Smooth muscle cell (in vitro differentiated cells): ENCODE measurements around the gene ERP27. TPM values are rescaled to one million over a fixed set of nuclear protein-coding genes. Genes with fewer than 3 reads are reported as not detected.

Experiments used
- DNase-seq: peaks from one replicate; lab custom pipeline; 2025; ENCODE audit not compliant: unreplicated experiment; lab: John Stamatoyannopoulos, UW
- H2AFZ ChIP-seq: fragments of 200-600 bp; sonication (generic); 2 replicates; pipeline ENCODE4 v1.6.0; 2016; ENCODE audit warnings: antibody characterized with exemption, low read depth, mild to moderate bottlenecking
- H3F3A ChIP-seq: fragments of 200-600 bp; sonication (generic); 2 replicates; pipeline ENCODE4 v1.6.0; 2017; ENCODE audit warnings: antibody characterized with exemption, low read depth
- H3K27ac ChIP-seq: fragments of 200-600 bp; sonication (generic); 2 replicates; pipeline ENCODE4 v1.5.1; 2016; ENCODE audit warnings: low read depth, mild to moderate bottlenecking
- H3K27me3 ChIP-seq: fragments of 200-600 bp; sonication (generic); 2 replicates; pipeline ENCODE4 v1.6.1; 2016; ENCODE audit warnings: low read depth, mild to moderate bottlenecking
- H3K36me3 ChIP-seq: fragments of 200-600 bp; sonication (generic); 2 replicates; pipeline ENCODE4 v1.5.1; 2016; ENCODE audit warnings: low read depth
- H3K4me1 ChIP-seq: fragments of 200-600 bp; sonication (generic); 2 replicates; pipeline ENCODE4 v1.5.1; 2016; ENCODE audit warnings: low read depth
- H3K4me2 ChIP-seq: fragments of 200-600 bp; sonication (generic); 2 replicates; pipeline ENCODE4 v1.6.0; 2016; ENCODE audit warnings: mild to moderate bottlenecking
- H3K4me3 ChIP-seq: fragments of 200-600 bp; sonication (generic); 2 replicates; pipeline ENCODE4 v1.5.1; 2016; ENCODE audit warnings: mild to moderate bottlenecking
- H3K79me2 ChIP-seq: fragments of 200-600 bp; sonication (generic); 2 replicates; pipeline ENCODE4 v1.6.0; 2016; ENCODE audit warnings: low read depth, mild to moderate bottlenecking
- H3K9ac ChIP-seq: fragments of 200-600 bp; sonication (generic); 2 replicates; pipeline ENCODE4 v1.6.0; 2016; ENCODE audit warnings: low read depth
- H3K9me3 ChIP-seq: fragments of 200-600 bp; sonication (generic); replicated peaks from 2 replicates; pipeline ENCODE4 v1.5.1; 2016; ENCODE audit warnings: low read depth
- H4K20me1 ChIP-seq: fragments of 200-600 bp; sonication (generic); 2 replicates; pipeline ENCODE4 v1.6.0; 2016; ENCODE audit warnings: low read depth
- CTCF ChIP-seq: fragments of 200-600 bp; sonication (generic); IDR thresholded peaks from 2 replicates; pipeline ENCODE4 v1.5.1; 2017; ENCODE audit warnings: borderline replicate concordance, mild to moderate bottlenecking, antibody characterized with exemption; ENCODE audit not compliant: insufficient read depth, poor library complexity, severe bottlenecking
- WGBS: methylation state at CpG from one replicate; pipeline ENCODE4 v1.1.7; 2016; ENCODE audit warnings: low lambda C conversion rate; 5-methylcytosine and 5-hydroxymethylcytosine counted together
- polyA plus RNA-seq: library from polyadenylated mRNA; unstranded; fragments of >200 nt; fragmentation: Nextera tagmentation; extraction: Ambion mirVana; gene quantifications from 2 replicates; pipeline ENCODE4 v1.2.1, GENCODE V29; 2016
- total RNA-seq: library from RNA; depleted of rRNA; stranded (reverse); fragments of >200 nt; gene quantifications from 2 replicates; pipeline ENCODE4 v1.2.3, GENCODE V29; 2014

The ERP27 gene
- total and polyA plus RNA-seq, 2 experiments from 2014 or later: 2.7 to 7.8 TPM

GRCh38 chr12:14892726-14893505, 45.4 kb downstream of the ERP27 start:
- H3K9ac ChIP-seq: no peak overlapping the region
- WGBS: 70% methylated on average over 7 of the region's 7 CpGs
- no peaks in the 10 kb centered on the region for H3K9me3 ChIP-seq
- TF ChIP-seq CTCF: no peak
- H3F3A ChIP-seq: peaks cover 32% of the 10 kb centered on the region
- no peaks in the 10 kb centered on the region for H4K20me1 ChIP-seq
- peak overlapping the region; percentile 67 for H3K4me2 ChIP-seq
- H2AFZ ChIP-seq: peak overlapping the region; percentile 57
- no peaks in the 10 kb centered on the region for H3K79me2 ChIP-seq
- no peaks in the 10 kb centered on the region for H3K36me3 ChIP-seq
- H3K4me3 ChIP-seq: no peak overlapping the region
- DNase-seq: no peak
- peaks cover 35% of the 10 kb centered on the region for H3K4me1 ChIP-seq
- H3K27ac ChIP-seq: peak overlapping the region; percentile 85
- H3K27me3 ChIP-seq: no peaks in the 10 kb centered on the region

DNA sequence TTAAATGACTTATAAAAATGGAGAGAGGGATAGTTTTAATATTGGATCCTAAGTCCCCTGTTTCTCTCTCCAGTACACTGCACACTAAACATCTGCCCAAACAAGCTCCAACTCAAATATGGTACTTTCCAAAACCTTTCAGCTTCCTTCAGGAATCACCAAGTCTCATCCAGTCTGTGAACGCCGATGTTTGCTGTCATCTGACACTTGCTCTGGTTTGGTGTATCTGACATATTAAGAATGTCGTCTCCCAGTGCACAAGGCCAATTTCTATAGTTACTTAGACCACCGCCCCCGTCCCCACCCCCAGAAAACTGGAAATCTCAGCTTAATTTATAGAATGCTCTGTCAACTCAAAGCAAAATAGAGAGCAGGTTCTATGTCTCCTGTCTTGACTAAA, 47.6 kb downstream of the ERP27 start:
- Histone ChIP-seq H3K4me3 (no peak overlapping the region), H3K79me2 (no peaks in the 10 kb centered on the region), H3F3A (peaks cover 15% of the 10 kb centered on the region), H3K9ac (no peak overlapping the region), H3K4me2 (no peak overlapping the region), H3K36me3 (no peaks in the 10 kb centered on the region), H2AFZ (no peak overlapping the region), H4K20me1 (no peaks in the 10 kb centered on the region), H3K9me3 (no peaks in the 10 kb centered on the region), H3K4me1 (peaks cover 18% of the 10 kb centered on the region), H3K27me3 (no peaks in the 10 kb centered on the region), H3K27ac (no peak overlapping the region)
- no peak for TF ChIP-seq CTCF
- 90% methylated on average over 5 of the region's 5 CpGs for WGBS
- DNase-seq: no peak

DNA sequence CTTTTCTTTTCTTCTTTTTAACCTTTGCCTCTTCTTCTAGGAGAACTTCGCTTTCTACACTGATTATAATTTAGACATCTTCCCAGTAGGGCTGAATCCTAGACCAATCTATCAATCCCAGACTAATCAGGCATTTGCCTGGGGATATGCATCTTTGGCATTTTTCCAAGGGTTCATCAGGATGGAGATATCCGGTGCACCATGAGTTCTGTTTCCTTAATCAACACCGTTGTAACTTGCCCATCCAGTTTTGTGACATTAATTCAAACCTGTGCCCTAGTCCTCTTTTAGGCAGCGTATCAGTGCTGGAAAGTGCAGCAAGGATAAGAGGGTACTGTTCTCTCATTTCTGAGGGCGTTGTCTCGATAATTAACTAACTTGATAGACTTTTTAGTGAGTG, 52.1 kb downstream of the ERP27 start:
- no peaks in the 10 kb centered on the region for H4K20me1 ChIP-seq
- TF ChIP-seq CTCF: no peak
- no peaks in the 10 kb centered on the region for H3K9me3 ChIP-seq
- H3F3A ChIP-seq: peaks cover 10% of the 10 kb centered on the region
- no peak overlapping the region for H3K27ac ChIP-seq
- H3K36me3 ChIP-seq: no peaks in the 10 kb centered on the region
- H3K4me1 ChIP-seq: peaks cover 11% of the 10 kb centered on the region
- no peaks in the 10 kb centered on the region for H3K79me2 ChIP-seq
- DNase-seq: no peak
- no peak overlapping the region for H3K4me3 ChIP-seq
- WGBS: 89% methylated on average over 6 of the region's 6 CpGs
- H2AFZ ChIP-seq: no peak overlapping the region
- no peaks in the 10 kb centered on the region for H3K27me3 ChIP-seq
- no peak overlapping the region for H3K9ac ChIP-seq
- H3K4me2 ChIP-seq: no peak overlapping the region
